Measurements from ENCODE around the gene ADARB2.

The ADARB2 gene

GRCh38 chr10:1648648-1649047 lies 88.7 kb downstream of the ADARB2 start:
- H3F3A ChIP-seq (ENCODE audit: control insufficient read depth, insufficient read depth) = no peaks in the 10 kb centered on the region
- peaks cover 45% of the 10 kb centered on the region for H3K27me3 ChIP-seq (ENCODE audit: control insufficient read depth, low read length)
- H3K36me3 ChIP-seq (ENCODE audit: control insufficient read depth, low read length) = no peaks in the 10 kb centered on the region
- H3K9me3 ChIP-seq (ENCODE audit: control insufficient read depth, insufficient read depth, low read length) = no peaks in the 10 kb centered on the region
- TF ChIP-seq EZH2phosphoT487 (IDR thresholded peaks at IDR 0.05; ENCODE audit: borderline replicate concordance, low read length) (no peak), CTCF (IDR thresholded peaks at IDR 0.05; ENCODE audit: low read depth, low read length, poor library complexity, severe bottlenecking) (no peak)
- H3K79me2 ChIP-seq (ENCODE audit: control insufficient read depth, low read length) = no peaks in the 10 kb centered on the region
- H3K4me1 ChIP-seq (ENCODE audit: control insufficient read depth, low read length) = no peaks in the 10 kb centered on the region
- H3K4me3 ChIP-seq (ENCODE audit: low read length) = no peak overlapping the region
- no peaks in the 10 kb centered on the region for H4K20me1 ChIP-seq (ENCODE audit: control insufficient read depth, insufficient read depth, low read depth, low read length)
- H3K9me2 ChIP-seq (replicated peaks; ENCODE audit: control insufficient read depth, low read length) = no peaks in the 10 kb centered on the region
- no peak overlapping the region for H3K4me2 ChIP-seq (ENCODE audit: low read length)
- H3K27ac ChIP-seq (ENCODE audit: low read depth, low read length) = no peak overlapping the region

GRCh38 chr10:1646332-1646731 lies 91.0 kb downstream of the ADARB2 start:
- H3F3A ChIP-seq (ENCODE audit: control insufficient read depth, insufficient read depth) = no peaks in the 10 kb centered on the region
- no peaks in the 10 kb centered on the region for H3K9me3 ChIP-seq (ENCODE audit: control insufficient read depth, insufficient read depth, low read length)
- H4K20me1 ChIP-seq (ENCODE audit: control insufficient read depth, insufficient read depth, low read depth, low read length) = peaks cover 4% of the 10 kb centered on the region; the same call in 1 of the 2 replicates
- peaks cover 46% of the 10 kb centered on the region for H3K27me3 ChIP-seq (ENCODE audit: control insufficient read depth, low read length)
- H3K27ac ChIP-seq (ENCODE audit: low read depth, low read length) = no peak overlapping the region
- no peaks in the 10 kb centered on the region for H3K9me2 ChIP-seq (replicated peaks; ENCODE audit: control insufficient read depth, low read length)
- no peak overlapping the region for H3K4me2 ChIP-seq (ENCODE audit: low read length)
- H3K36me3 ChIP-seq (ENCODE audit: control insufficient read depth, low read length) = no peaks in the 10 kb centered on the region
- no peaks in the 10 kb centered on the region for H3K4me1 ChIP-seq (ENCODE audit: control insufficient read depth, low read length)
- H3K79me2 ChIP-seq (ENCODE audit: control insufficient read depth, low read length) = no peaks in the 10 kb centered on the region
- TF ChIP-seq CTCF (IDR thresholded peaks at IDR 0.05; ENCODE audit: low read depth, low read length, poor library complexity, severe bottlenecking) (no peak), EZH2phosphoT487 (IDR thresholded peaks at IDR 0.05; ENCODE audit: borderline replicate concordance, low read length) (no peak)
- no peak overlapping the region for H3K4me3 ChIP-seq (ENCODE audit: low read length)

GRCh38 chr10:1645896-1646295 lies 91.4 kb downstream of the ADARB2 start:
- H3K27me3 ChIP-seq (ENCODE audit: control insufficient read depth, low read length) = peaks cover 46% of the 10 kb centered on the region
- TF ChIP-seq EZH2phosphoT487 (IDR thresholded peaks at IDR 0.05; ENCODE audit: borderline replicate concordance, low read length) = no peak
- TF ChIP-seq CTCF (IDR thresholded peaks at IDR 0.05; ENCODE audit: low read depth, low read length, poor library complexity, severe bottlenecking) = no peak
- H3K4me2 ChIP-seq (ENCODE audit: low read length) = no peak overlapping the region
- H3K36me3 ChIP-seq (ENCODE audit: control insufficient read depth, low read length) = no peaks in the 10 kb centered on the region
- H3K4me3 ChIP-seq (ENCODE audit: low read length) = no peak overlapping the region
- H4K20me1 ChIP-seq (ENCODE audit: control insufficient read depth, insufficient read depth, low read depth, low read length) = peaks cover 4% of the 10 kb centered on the region; the same call in 1 of the 2 replicates
- H3F3A ChIP-seq (ENCODE audit: control insufficient read depth, insufficient read depth) = no peaks in the 10 kb centered on the region
- no peaks in the 10 kb centered on the region for H3K9me3 ChIP-seq (ENCODE audit: control insufficient read depth, insufficient read depth, low read length)
- H3K4me1 ChIP-seq (ENCODE audit: control insufficient read depth, low read length) = no peaks in the 10 kb centered on the region
- no peaks in the 10 kb centered on the region for H3K9me2 ChIP-seq (replicated peaks; ENCODE audit: control insufficient read depth, low read length)
- no peak overlapping the region for H3K27ac ChIP-seq (ENCODE audit: low read depth, low read length)
- H3K79me2 ChIP-seq (ENCODE audit: control insufficient read depth, low read length) = no peaks in the 10 kb centered on the region

All from DOHH2 (cell line).